ENCODE data around the gene GPRC5A.

The GPRC5A gene

GRCh38 chr12:12889701-12890100 is 1.7 kb upstream of the GPRC5A start:
- Histone ChIP-seq H3K18ac (ENCODE audit: low read length) (no peak overlapping the region), H2BK120ac (ENCODE audit: low read depth, low read length) (no peak overlapping the region), H3K4me1 (ENCODE audit: control insufficient read depth, low read depth, low read length) (peaks cover 9% of the 10 kb centered on the region), H3K27me3 (ENCODE audit: insufficient read depth, low read length, poor library complexity) (no peaks in the 10 kb centered on the region), H2BK15ac (replicated peaks; ENCODE audit: low read depth) (no peak overlapping the region), H3K9ac (ENCODE audit: low read length) (no peak overlapping the region), H3K4me3 (ENCODE audit: low read length) (no peak overlapping the region), H3K23ac (ENCODE audit: low read length) (no peak overlapping the region), H3K27ac (ENCODE audit: low read depth, low read length) (no peak overlapping the region), H4K8ac (ENCODE audit: low read depth, low read length) (no peak overlapping the region), H2AK5ac (ENCODE audit: low read length) (no peak overlapping the region), H3K79me1 (ENCODE audit: low read length) (no peaks in the 10 kb centered on the region), H3K4ac (ENCODE audit: low read depth, low read length) (no peak overlapping the region), H4K5ac (ENCODE audit: low read length) (no peak overlapping the region), H2BK5ac (ENCODE audit: low read length) (no peak overlapping the region), H3K4me2 (ENCODE audit: low read length) (no peak overlapping the region), H3K56ac (ENCODE audit: low read length) (no peak overlapping the region), H3K36me3 (ENCODE audit: control insufficient read depth, insufficient read depth, low read length) (no peaks in the 10 kb centered on the region), H3K79me2 (ENCODE audit: control insufficient read depth, insufficient read depth, low read length) (no peaks in the 10 kb centered on the region)
- no CpG with 5 or more reads among the region's 5 CpGs for WGBS (ENCODE audit: extremely low coverage, insufficient coverage, low lambda C conversion rate)
- DNase-seq, result no peak

- H2AK5ac ChIP-seq (ENCODE audit: low read length), result no peak overlapping the region
- H3K4me1 ChIP-seq (ENCODE audit: control insufficient read depth, low read depth, low read length), result peaks cover 5% of the 10 kb centered on the region
- peak overlapping the region; percentile 94 for H3K4me2 ChIP-seq (ENCODE audit: low read length)
- DNase-seq, result peak; percentile 95
- no peak overlapping the region for H4K5ac ChIP-seq (ENCODE audit: low read length)
- no peaks in the 10 kb centered on the region for H3K79me2 ChIP-seq (ENCODE audit: control insufficient read depth, insufficient read depth, low read length)
- no peak overlapping the region for H3K4me3 ChIP-seq (ENCODE audit: low read length)
- no peaks in the 10 kb centered on the region for H3K27me3 ChIP-seq (ENCODE audit: insufficient read depth, low read length, poor library complexity)
- H4K8ac ChIP-seq (ENCODE audit: low read depth, low read length), result no peak overlapping the region
- H2BK5ac ChIP-seq (ENCODE audit: low read length), result no peak overlapping the region
- H3K4ac ChIP-seq (ENCODE audit: low read depth, low read length), result peak overlapping the region; percentile 10
- H3K9ac ChIP-seq (ENCODE audit: low read length), result peak overlapping the region; percentile 60
- H2BK15ac ChIP-seq (replicated peaks; ENCODE audit: low read depth), result no peak overlapping the region
- H3K36me3 ChIP-seq (ENCODE audit: control insufficient read depth, insufficient read depth, low read length), result no peaks in the 10 kb centered on the region
- peak overlapping the region; percentile 77 for H3K56ac ChIP-seq (ENCODE audit: low read length)
- no peak overlapping the region for H3K23ac ChIP-seq (ENCODE audit: low read length)
- H3K79me1 ChIP-seq (ENCODE audit: low read length), result no peaks in the 10 kb centered on the region
- H3K18ac ChIP-seq (ENCODE audit: low read length), result peak overlapping the region; percentile 64
- no peak overlapping the region for H2BK120ac ChIP-seq (ENCODE audit: low read depth, low read length)
- no peak overlapping the region for H3K27ac ChIP-seq (ENCODE audit: low read depth, low read length)
- WGBS (ENCODE audit: extremely low coverage, insufficient coverage, low lambda C conversion rate), result no CpG with 5 or more reads among the region's 16 CpGs
Measured at GRCh38 chr12:12890543-12891079, 751 bp upstream of the GPRC5A start.

GRCh38 chr12:12891881-12892355 is 556 bp downstream of the GPRC5A start:
- Histone ChIP-seq H3K27me3 (ENCODE audit: insufficient read depth, low read length, poor library complexity) (no peaks in the 10 kb centered on the region), H3K4me1 (ENCODE audit: control insufficient read depth, low read depth, low read length) (peaks cover 2% of the 10 kb centered on the region), H2BK120ac (ENCODE audit: low read depth, low read length) (no peak overlapping the region), H3K56ac (ENCODE audit: low read length) (peak overlapping the region; percentile 12), H3K23ac (ENCODE audit: low read length) (no peak overlapping the region), H3K79me1 (ENCODE audit: low read length) (no peaks in the 10 kb centered on the region), H3K9ac (ENCODE audit: low read length) (no peak overlapping the region), H2AK5ac (ENCODE audit: low read length) (no peak overlapping the region), H2BK15ac (replicated peaks; ENCODE audit: low read depth) (no peak overlapping the region), H3K4ac (ENCODE audit: low read depth, low read length) (no peak overlapping the region), H3K4me3 (ENCODE audit: low read length) (no peak overlapping the region), H2BK5ac (ENCODE audit: low read length) (no peak overlapping the region), H3K79me2 (ENCODE audit: control insufficient read depth, insufficient read depth, low read length) (no peaks in the 10 kb centered on the region), H3K27ac (ENCODE audit: low read depth, low read length) (no peak overlapping the region), H3K4me2 (ENCODE audit: low read length) (no peak overlapping the region), H4K8ac (ENCODE audit: low read depth, low read length) (no peak overlapping the region), H4K5ac (ENCODE audit: low read length) (no peak overlapping the region), H3K18ac (ENCODE audit: low read length) (no peak overlapping the region), H3K36me3 (ENCODE audit: control insufficient read depth, insufficient read depth, low read length) (no peaks in the 10 kb centered on the region)
- no peak for DNase-seq
- no CpG with 5 or more reads among the region's 7 CpGs for WGBS (ENCODE audit: extremely low coverage, insufficient coverage, low lambda C conversion rate)

- WGBS (ENCODE audit: extremely low coverage, insufficient coverage, low lambda C conversion rate), result no CpG with 5 or more reads among the region's 10 CpGs
- Histone ChIP-seq H3K56ac (ENCODE audit: low read length) (no peak overlapping the region), H4K5ac (ENCODE audit: low read length) (no peak overlapping the region), H2AK5ac (ENCODE audit: low read length) (no peak overlapping the region), H3K27ac (ENCODE audit: low read depth, low read length) (no peak overlapping the region), H3K79me2 (ENCODE audit: control insufficient read depth, insufficient read depth, low read length) (no peaks in the 10 kb centered on the region), H3K79me1 (ENCODE audit: low read length) (no peaks in the 10 kb centered on the region), H3K4me3 (ENCODE audit: low read length) (no peak overlapping the region), H3K23ac (ENCODE audit: low read length) (no peak overlapping the region), H3K27me3 (ENCODE audit: insufficient read depth, low read length, poor library complexity) (no peaks in the 10 kb centered on the region), H3K18ac (ENCODE audit: low read length) (no peak overlapping the region), H3K4ac (ENCODE audit: low read depth, low read length) (no peak overlapping the region), H3K4me1 (ENCODE audit: control insufficient read depth, low read depth, low read length) (peaks cover 2% of the 10 kb centered on the region), H2BK120ac (ENCODE audit: low read depth, low read length) (no peak overlapping the region), H2BK15ac (replicated peaks; ENCODE audit: low read depth) (no peak overlapping the region), H3K36me3 (ENCODE audit: control insufficient read depth, insufficient read depth, low read length) (no peaks in the 10 kb centered on the region), H2BK5ac (ENCODE audit: low read length) (no peak overlapping the region), H4K8ac (ENCODE audit: low read depth, low read length) (no peak overlapping the region), H3K9ac (ENCODE audit: low read length) (no peak overlapping the region), H3K4me2 (ENCODE audit: low read length) (no peak overlapping the region)
- peak; percentile 63 for DNase-seq
Measured at GRCh38 chr12:12892681-12893141, 1.3 kb downstream of the GPRC5A start.

- Histone ChIP-seq H3K4me2 (ENCODE audit: low read length) (no peak overlapping the region), H2BK15ac (replicated peaks; ENCODE audit: low read depth) (no peak overlapping the region), H3K4me3 (ENCODE audit: low read length) (no peak overlapping the region), H2AK5ac (ENCODE audit: low read length) (no peak overlapping the region), H3K9ac (ENCODE audit: low read length) (no peak overlapping the region), H3K27ac (ENCODE audit: low read depth, low read length) (no peak overlapping the region), H2BK120ac (ENCODE audit: low read depth, low read length) (no peak overlapping the region), H3K79me2 (ENCODE audit: control insufficient read depth, insufficient read depth, low read length) (no peaks in the 10 kb centered on the region), H3K56ac (ENCODE audit: low read length) (no peak overlapping the region), H2BK5ac (ENCODE audit: low read length) (no peak overlapping the region), H3K4ac (ENCODE audit: low read depth, low read length) (no peak overlapping the region), H3K18ac (ENCODE audit: low read length) (no peak overlapping the region), H3K79me1 (ENCODE audit: low read length) (no peaks in the 10 kb centered on the region), H3K23ac (ENCODE audit: low read length) (no peak overlapping the region), H3K4me1 (ENCODE audit: control insufficient read depth, low read depth, low read length) (peaks cover 2% of the 10 kb centered on the region), H3K36me3 (ENCODE audit: control insufficient read depth, insufficient read depth, low read length) (no peaks in the 10 kb centered on the region), H4K5ac (ENCODE audit: low read length) (no peak overlapping the region), H4K8ac (ENCODE audit: low read depth, low read length) (no peak overlapping the region), H3K27me3 (ENCODE audit: insufficient read depth, low read length, poor library complexity) (no peaks in the 10 kb centered on the region)
- WGBS (ENCODE audit: extremely low coverage, insufficient coverage, low lambda C conversion rate), result no CpG with 5 or more reads among the region's 5 CpGs
- DNase-seq, result no peak
Measured at GRCh38 chr12:12893438-12893837, 2.1 kb downstream of the GPRC5A start.

- Histone ChIP-seq H3K56ac (ENCODE audit: low read length) (no peak overlapping the region), H3K4me2 (ENCODE audit: low read length) (no peak overlapping the region), H2AK5ac (ENCODE audit: low read length) (no peak overlapping the region), H3K4me3 (ENCODE audit: low read length) (no peak overlapping the region), H3K36me3 (ENCODE audit: control insufficient read depth, insufficient read depth, low read length) (no peaks in the 10 kb centered on the region), H3K18ac (ENCODE audit: low read length) (no peak overlapping the region), H3K23ac (ENCODE audit: low read length) (no peak overlapping the region), H2BK15ac (replicated peaks; ENCODE audit: low read depth) (no peak overlapping the region), H2BK120ac (ENCODE audit: low read depth, low read length) (no peak overlapping the region), H4K5ac (ENCODE audit: low read length) (no peak overlapping the region), H3K79me2 (ENCODE audit: control insufficient read depth, insufficient read depth, low read length) (no peaks in the 10 kb centered on the region), H3K79me1 (ENCODE audit: low read length) (no peaks in the 10 kb centered on the region), H3K27ac (ENCODE audit: low read depth, low read length) (no peak overlapping the region), H3K27me3 (ENCODE audit: insufficient read depth, low read length, poor library complexity) (no peaks in the 10 kb centered on the region), H3K4me1 (ENCODE audit: control insufficient read depth, low read depth, low read length) (no peaks in the 10 kb centered on the region), H3K9ac (ENCODE audit: low read length) (no peak overlapping the region), H3K4ac (ENCODE audit: low read depth, low read length) (no peak overlapping the region), H4K8ac (ENCODE audit: low read depth, low read length) (no peak overlapping the region), H2BK5ac (ENCODE audit: low read length) (no peak overlapping the region)
- no CpG with 5 or more reads among the region's 2 CpGs for WGBS (ENCODE audit: extremely low coverage, insufficient coverage, low lambda C conversion rate)
- no peak for DNase-seq
Measured at GRCh38 chr12:12896260-12896659, 4.9 kb downstream of the GPRC5A start.

All from mesendoderm (in vitro differentiated cells).